Calu3 (cell line): ENCODE data around the gene NRIP1. TPM values are rescaled to one million over a fixed set of nuclear protein-coding genes. Genes with fewer than 3 reads are reported as not detected.

Experiments used
- BruUV-seq: library from RNA; stranded (reverse); fragments of 400-500 nt; replicated peaks from 2 replicates; lab custom pipeline; 2021; lab: Mats Ljungman, UMichigan
- CTCF ChIA-PET: fragments of 300-600 bp; sonication (Branson Sonifier 250); formaldehyde crosslinking; loops from one replicate; lab custom pipeline; 2022; ENCODE audit warnings: antibody characterized with exemption; lab: Charles Lee
- DNase-seq: peaks from one replicate; pipeline ENCODE4 v3.0.0; 2022
- H3K27ac Mint-ChIP-seq: one replicate; pipeline ENCODE4 v1.8.0; 2022; ENCODE audit warnings: mixed read lengths; ENCODE audit not compliant: unreplicated experiment
- H3K27me3 Mint-ChIP-seq: one replicate; pipeline ENCODE4 v1.8.0; 2022; ENCODE audit warnings: mixed read lengths; ENCODE audit not compliant: unreplicated experiment
- H3K36me3 Mint-ChIP-seq: one replicate; pipeline ENCODE4 v1.8.0; 2022; ENCODE audit warnings: mild to moderate bottlenecking, moderate library complexity, mixed read lengths; ENCODE audit not compliant: insufficient read depth, unreplicated experiment
- H3K4me1 Mint-ChIP-seq: one replicate; pipeline ENCODE4 v1.8.0; 2022; ENCODE audit warnings: mild to moderate bottlenecking, low read depth, mixed read lengths; ENCODE audit not compliant: unreplicated experiment
- H3K4me3 Mint-ChIP-seq: one replicate; pipeline ENCODE4 v1.8.0; 2022; ENCODE audit warnings: mild to moderate bottlenecking, low read depth, moderate library complexity, mixed read lengths; ENCODE audit not compliant: unreplicated experiment
- H3K9me3 Mint-ChIP-seq: one replicate; pipeline ENCODE4 v1.8.0; 2022; ENCODE audit warnings: low read depth, mixed read lengths; ENCODE audit not compliant: unreplicated experiment
- CTCF ChIP-seq: fragments of 200-600 bp; IDR thresholded peaks from one replicate; pipeline ENCODE4 v1.8.0; 2022; ENCODE audit warnings: antibody characterized with exemption; ENCODE audit not compliant: unreplicated experiment
- intact Hi-C: fragments of 100-400 bp; cut with micrococcal nuclease; formaldehyde crosslinking; loops from one replicate; pipeline ENCODE4 v1.10.0; 2022; ENCODE audit not compliant: unreplicated experiment
- total RNA-seq: library from RNA; stranded (reverse); gene quantifications from 2 replicates; pipeline ENCODE4 v1.2.3, GENCODE V29; 2022

Gene NRIP1
- total RNA-seq, 1 experiment from 2014 or later: 58.7 TPM

GRCh38 chr21:15057285-15057684, 7.5 kb downstream of the NRIP1 start:
- no peaks in the 10 kb centered on the region for H3K9me3 Mint-ChIP-seq
- no peaks in the 10 kb centered on the region for H3K27me3 Mint-ChIP-seq
- DNase-seq: no peak
- peaks cover 63% of the 10 kb centered on the region for H3K4me1 Mint-ChIP-seq
- BruUV-seq: no TSS peak
- TF ChIP-seq CTCF: no peak
- H3K36me3 Mint-ChIP-seq: peaks cover 51% of the 10 kb centered on the region
- peak overlapping the region; percentile 81 for H3K27ac Mint-ChIP-seq
- CTCF ChIA-PET: interaction anchor here (0.6 kb wide), 1 partner anchor 8 kb away, joined by 11 read pairs; no protein-coding TSS in a partner anchor
- intact Hi-C loops: no loop called here
- H3K4me3 Mint-ChIP-seq: peak overlapping the region; percentile 75

- intact Hi-C loops: loop anchor here (5.0 kb wide), 2 partner anchors 52 to 192 kb away; no protein-coding TSS in a partner anchor
- Mint-ChIP-seq H3K27me3 (no peaks in the 10 kb centered on the region), H3K9me3 (no peaks in the 10 kb centered on the region), H3K27ac (peak overlapping the region; percentile 81), H3K36me3 (peaks cover 48% of the 10 kb centered on the region), H3K4me3 (peak overlapping the region; percentile 75), H3K4me1 (peaks cover 65% of the 10 kb centered on the region)
- TF ChIP-seq CTCF: no peak
- CTCF ChIA-PET: interaction anchor here (0.6 kb wide), 1 partner anchor 165 kb away, joined by 3 read pairs; no protein-coding TSS in a partner anchor
- no TSS peak for BruUV-seq
- DNase-seq: no peak
Observed at GRCh38 chr21:15054606-15055239, 10.1 kb downstream of the NRIP1 start.

GRCh38 chr21:15054089-15054488, 10.7 kb downstream of the NRIP1 start:
- peak overlapping the region; percentile 75 for H3K4me3 Mint-ChIP-seq

GRCh38 chr21:15053500-15053899, 11.3 kb downstream of the NRIP1 start:
- intact Hi-C loops: loop anchor here (5.0 kb wide), 2 partner anchors 51 to 191 kb away; no protein-coding TSS in a partner anchor
- H3K36me3 Mint-ChIP-seq: peaks cover 41% of the 10 kb centered on the region
- CTCF ChIA-PET: no interaction called here
- no peak for TF ChIP-seq CTCF
- H3K9me3 Mint-ChIP-seq: no peaks in the 10 kb centered on the region
- no TSS peak for BruUV-seq
- no peaks in the 10 kb centered on the region for H3K27me3 Mint-ChIP-seq
- peak overlapping the region; percentile 97 for H3K27ac Mint-ChIP-seq
- H3K4me1 Mint-ChIP-seq: peaks cover 61% of the 10 kb centered on the region
- peak overlapping the region; percentile 75 for H3K4me3 Mint-ChIP-seq
- DNase-seq: no peak

More at GRCh38 chr21:15054089-15054488, 10.7 kb downstream of the NRIP1 start:
- peaks cover 47% of the 10 kb centered on the region for H3K36me3 Mint-ChIP-seq
- no TSS peak for BruUV-seq
- peaks cover 65% of the 10 kb centered on the region for H3K4me1 Mint-ChIP-seq
- no peak for TF ChIP-seq CTCF
- no peaks in the 10 kb centered on the region for H3K9me3 Mint-ChIP-seq
- intact Hi-C loops: loop anchor here (5.0 kb wide), 2 partner anchors 52 to 192 kb away; no protein-coding TSS in a partner anchor
- CTCF ChIA-PET: no interaction called here
- no peak for DNase-seq
- H3K27me3 Mint-ChIP-seq: no peaks in the 10 kb centered on the region
- peak overlapping the region; percentile 97 for H3K27ac Mint-ChIP-seq
